GM19043 (cell line): ENCODE results near the gene ERVFRD-1.
A peak's percentile ranks its signal among the peaks of the same experiment; 100 is the strongest.
"Not testable (repeated sequence)": the region's sequence is repeated elsewhere in the genome, so short reads cannot be mapped to it uniquely, and the experiment has no call there.

ENCODE experiments used
- ATAC-seq: cut with Tn5 transposase; IDR thresholded peaks from one replicate; pipeline ENCODE4 v1.9.1; 2021; ENCODE audit warnings: low read depth; ENCODE audit not compliant: unreplicated experiment

Gene ERVFRD-1

GRCh38 chr6:11092668-11093375 is 18.7 kb downstream of the ERVFRD-1 start:
- ATAC-seq: peak; percentile 40

- not testable (repeated sequence) for ATAC-seq
These were observed 20.4 kb downstream of the ERVFRD-1 start for GRCh38 chr6:11091141-11091540.

GRCh38 chr6:11089695-11090094 is 21.8 kb downstream of the ERVFRD-1 start:
- ATAC-seq: no peak

DNA sequence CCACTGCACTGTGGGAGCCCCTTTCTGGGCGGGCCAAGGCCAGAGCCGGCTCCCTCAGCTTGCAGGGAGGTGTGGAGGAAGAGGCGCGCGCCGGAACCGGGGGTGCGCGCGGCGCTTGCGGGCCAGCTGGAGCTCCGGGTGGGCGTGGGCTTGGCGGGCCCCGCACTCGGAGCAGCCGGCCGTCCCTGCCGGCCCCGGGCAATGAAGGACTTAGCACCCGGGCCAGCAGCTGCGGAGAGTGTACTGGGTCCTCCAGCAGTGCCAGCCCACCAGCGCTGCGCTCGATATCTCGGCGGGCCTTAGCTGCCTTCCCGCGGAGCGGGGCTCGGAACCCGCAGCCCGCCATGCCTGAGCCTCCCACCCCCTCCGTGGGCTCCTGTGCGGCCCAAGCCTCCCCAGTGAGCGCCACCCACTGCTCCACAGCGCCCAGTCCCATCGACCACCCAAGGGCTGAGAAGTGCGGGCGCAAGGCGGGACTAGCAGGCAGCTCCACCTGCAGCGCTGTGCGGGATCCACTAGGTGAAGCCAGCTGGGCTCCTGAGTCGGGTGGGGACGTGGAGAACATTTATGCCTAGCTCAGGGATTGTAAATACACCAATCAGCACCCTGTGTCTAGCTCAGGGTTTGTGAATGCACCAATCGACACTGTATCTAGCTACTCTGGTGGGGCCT is 24.2 kb downstream of the ERVFRD-1 start:
- ATAC-seq: not testable (repeated sequence)

GRCh38 chr6:11085758-11086435 is 25.6 kb downstream of the ERVFRD-1 start:
- ATAC-seq: no peak

- no peak for ATAC-seq
These were observed 27.6 kb downstream of the ERVFRD-1 start for GRCh38 chr6:11083956-11084355.

- no peak for ATAC-seq
These were observed 28.0 kb downstream of the ERVFRD-1 start for GRCh38 chr6:11083491-11083890.

GRCh38 chr6:11080296-11080695 is 31.2 kb downstream of the ERVFRD-1 start:
- ATAC-seq: no peak

- no peak for ATAC-seq
These were observed 33.3 kb downstream of the ERVFRD-1 start for GRCh38 chr6:11078266-11078665.

- no peak for ATAC-seq
These were observed 35.0 kb downstream of the ERVFRD-1 start for GRCh38 chr6:11076540-11076939.

GRCh38 chr6:11072101-11072500 is 39.4 kb downstream of the ERVFRD-1 start:
- no peak for ATAC-seq

DNA sequence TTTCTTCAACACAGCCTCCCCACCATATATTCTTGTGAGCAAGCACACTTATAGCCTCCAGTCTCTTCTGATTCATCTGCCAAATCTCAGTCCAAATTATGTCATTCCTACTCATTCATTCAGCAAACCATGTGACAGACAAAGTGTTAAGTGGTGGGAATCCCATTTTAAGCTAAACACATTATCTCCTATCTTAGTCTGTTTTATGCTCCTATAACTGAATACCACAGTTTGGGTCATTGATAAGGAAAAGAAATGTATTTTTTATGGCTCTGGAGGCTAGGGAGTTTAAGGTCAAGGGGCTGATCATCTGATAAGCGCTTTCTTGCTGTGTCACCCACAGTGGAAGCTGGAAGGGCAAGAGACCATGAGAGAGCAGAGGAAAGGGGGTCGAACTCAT is 41.8 kb downstream of the ERVFRD-1 start:
- ATAC-seq: no peak

DNA sequence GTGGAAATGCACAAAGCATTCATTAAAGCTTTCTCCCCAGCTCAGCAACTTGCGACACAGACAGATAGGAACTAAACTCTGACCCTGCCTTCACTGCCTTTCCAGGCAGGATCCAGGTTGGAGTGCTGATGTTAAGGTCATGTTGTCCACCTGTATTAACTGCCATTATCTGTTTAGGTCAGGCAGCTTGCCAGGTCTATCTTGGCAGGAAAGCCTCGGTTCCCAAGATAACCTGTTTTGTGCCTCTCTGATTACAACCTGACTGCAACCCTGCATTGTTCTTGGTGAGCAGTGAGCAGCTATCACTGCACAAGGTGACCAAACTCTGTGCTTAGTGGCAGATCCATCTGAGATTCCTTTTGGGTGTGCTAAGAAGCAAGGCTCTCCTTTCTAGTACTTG is 44.2 kb downstream of the ERVFRD-1 start:
- ATAC-seq: no peak

- no peak for ATAC-seq
These were observed 44.8 kb downstream of the ERVFRD-1 start for GRCh38 chr6:11066505-11067347.

GRCh38 chr6:11065436-11066202 is 45.9 kb downstream of the ERVFRD-1 start:
- ATAC-seq: no peak

DNA sequence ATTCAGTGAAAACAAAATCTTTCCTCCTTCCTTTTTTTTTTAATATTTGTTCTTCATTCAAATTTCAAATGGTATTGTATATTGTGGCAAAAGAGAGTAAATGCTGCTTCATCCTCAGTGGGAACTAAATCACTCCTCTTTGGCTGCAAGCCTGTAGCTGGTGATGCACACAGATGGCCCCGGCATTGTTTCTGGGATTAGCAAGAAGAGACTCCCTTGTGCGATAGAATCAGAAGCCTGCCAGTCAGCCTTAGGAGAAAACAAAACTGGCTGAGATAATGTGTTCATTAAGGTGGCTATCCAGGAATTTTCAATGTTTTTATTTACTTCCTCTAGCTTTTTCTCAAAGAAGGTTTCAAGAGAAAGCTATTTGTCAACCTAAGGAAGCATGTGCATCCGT is 46.7 kb downstream of the ERVFRD-1 start:
- ATAC-seq: no peak

DNA sequence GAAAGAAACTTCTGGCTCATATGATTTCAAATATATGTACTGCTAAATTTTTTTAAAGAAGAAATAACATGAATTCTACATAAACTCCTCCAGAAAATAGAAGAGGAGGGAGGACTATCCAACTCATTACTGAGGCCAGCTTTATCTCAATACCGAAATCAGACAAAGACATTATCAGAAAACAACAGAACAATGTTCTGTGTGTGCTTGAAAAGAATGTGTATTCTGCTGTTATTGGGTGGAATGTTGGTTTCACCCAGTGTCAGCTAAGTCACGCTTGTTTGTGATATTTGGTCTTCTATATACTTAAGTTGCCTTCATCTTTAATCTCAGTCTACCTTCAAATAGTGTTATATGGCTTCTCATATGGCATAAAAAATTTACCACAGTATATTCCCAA is 48.8 kb downstream of the ERVFRD-1 start:
- no peak for ATAC-seq

GRCh38 chr6:11062083-11062482 is 49.4 kb downstream of the ERVFRD-1 start:
- ATAC-seq: no peak

DNA sequence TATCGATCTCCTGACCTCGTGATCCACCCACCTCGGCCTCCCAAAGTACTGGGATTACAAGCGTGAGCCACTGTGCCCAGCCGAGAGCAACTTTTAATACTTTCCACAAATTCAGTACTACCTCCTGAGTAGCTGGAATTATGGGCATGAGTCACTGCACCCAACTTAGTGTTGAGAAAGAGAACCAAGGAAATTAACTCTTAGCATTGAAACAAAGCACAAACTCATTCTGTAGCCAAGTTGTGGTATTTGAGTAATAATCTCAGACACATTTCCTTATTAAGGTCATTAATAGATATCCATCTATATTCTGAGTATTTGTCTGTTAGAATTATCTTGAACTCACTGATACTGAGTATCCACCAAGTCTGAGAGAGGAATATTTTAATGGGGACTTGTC is 53.1 kb downstream of the ERVFRD-1 start:
- ATAC-seq: no peak

- ATAC-seq: no peak
These were observed 54.7 kb downstream of the ERVFRD-1 start for GRCh38 chr6:11056871-11057270.
